Measurements from ENCODE around the gene INO80D.
"Not testable (repeated sequence)": the region's sequence is repeated elsewhere in the genome, so short reads cannot be mapped to it uniquely, and the experiment has no call there.

INO80D gene

DNA sequence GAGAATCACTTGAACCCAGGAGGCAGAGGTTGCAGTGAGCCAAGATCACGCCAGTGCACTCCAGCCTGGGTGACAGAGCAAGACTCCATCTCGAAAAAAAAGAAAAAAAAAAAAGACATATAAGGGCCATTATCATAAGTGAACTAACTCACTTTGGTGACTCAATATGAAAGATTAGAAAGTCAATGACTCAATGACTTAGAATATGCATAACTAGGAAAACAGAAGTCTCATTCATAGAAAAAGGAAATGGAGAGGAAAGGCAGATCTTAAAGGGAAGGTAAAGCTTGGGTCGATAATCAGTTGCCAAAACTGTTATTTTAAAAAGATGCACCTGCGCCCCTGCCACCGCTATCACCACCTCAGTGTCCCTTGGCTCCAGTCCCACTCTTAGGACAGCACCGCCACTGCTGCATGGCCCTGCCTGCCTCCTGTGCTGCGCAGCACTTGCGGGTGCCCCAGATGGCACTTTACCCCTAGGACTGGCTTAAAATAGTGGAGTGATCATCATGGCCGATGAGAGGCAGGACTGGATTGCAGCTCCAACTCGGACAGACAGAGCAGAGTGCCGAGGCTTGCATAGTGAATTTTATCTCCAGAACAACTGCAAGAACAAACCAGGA, 54.7 kb downstream of the INO80D start:
- no peak for DNase-seq (ENCODE audit: low spot score)

DNA sequence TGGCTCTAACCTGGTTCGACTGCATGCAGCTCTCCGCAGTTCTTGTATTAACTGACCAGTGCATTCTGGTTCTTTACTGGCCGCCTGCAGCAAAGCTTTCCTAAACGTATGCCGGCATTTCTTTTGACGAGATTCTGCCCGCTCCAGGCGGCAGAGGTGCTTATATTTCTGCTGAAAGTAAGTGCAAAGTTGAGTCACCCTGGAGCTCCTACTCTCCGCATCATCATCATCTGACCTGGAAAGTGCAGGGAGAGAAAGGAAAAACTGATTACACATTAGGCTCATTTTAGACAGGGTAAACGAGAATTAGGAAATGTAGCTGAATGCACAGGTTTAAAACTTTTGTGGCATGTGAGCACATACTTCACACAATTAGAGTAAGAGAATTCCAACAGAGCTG, 57.9 kb downstream of the INO80D start:
- DNase-seq (ENCODE audit: low spot score), result no peak

DNA sequence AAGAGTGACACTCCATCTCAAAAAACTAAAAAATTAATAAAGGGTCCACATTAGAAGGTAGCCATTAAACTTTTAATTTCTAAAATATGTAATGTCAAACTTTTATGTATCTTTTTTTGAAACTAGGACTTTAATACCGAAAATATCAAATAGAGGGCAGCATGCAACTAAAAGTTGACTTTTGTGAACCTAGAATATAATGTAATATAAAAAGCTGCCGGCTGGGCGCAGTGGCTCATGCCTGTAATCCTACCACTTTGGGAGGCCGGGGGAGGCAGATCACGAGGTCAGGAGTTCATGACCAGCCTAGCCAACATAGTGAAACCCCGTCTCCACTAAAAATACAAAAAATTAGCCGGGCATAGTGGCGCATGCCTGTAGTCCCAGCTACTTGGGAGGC, 62.8 kb downstream of the INO80D start:
- DNase-seq (ENCODE audit: low spot score), result no peak

DNA sequence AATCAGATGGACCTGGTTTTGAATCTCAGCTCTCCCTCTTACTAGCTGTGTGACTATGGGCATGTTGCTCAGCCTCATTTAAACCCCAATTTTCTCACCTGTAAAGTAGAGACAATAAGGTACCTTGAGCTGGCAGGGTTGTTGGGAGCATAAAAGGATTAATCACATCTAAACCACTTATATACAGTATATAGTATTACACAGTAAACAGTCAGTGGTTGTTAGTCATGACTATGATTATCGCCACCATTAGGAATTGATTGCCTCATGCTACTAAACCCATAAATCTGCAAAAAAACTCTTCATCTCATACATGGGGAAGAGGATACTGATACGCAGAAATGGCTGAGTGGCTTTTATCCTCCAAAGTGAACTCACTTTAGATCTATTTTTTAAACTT, 65.8 kb downstream of the INO80D start:
- DNase-seq (ENCODE audit: low spot score), result no peak

DNA sequence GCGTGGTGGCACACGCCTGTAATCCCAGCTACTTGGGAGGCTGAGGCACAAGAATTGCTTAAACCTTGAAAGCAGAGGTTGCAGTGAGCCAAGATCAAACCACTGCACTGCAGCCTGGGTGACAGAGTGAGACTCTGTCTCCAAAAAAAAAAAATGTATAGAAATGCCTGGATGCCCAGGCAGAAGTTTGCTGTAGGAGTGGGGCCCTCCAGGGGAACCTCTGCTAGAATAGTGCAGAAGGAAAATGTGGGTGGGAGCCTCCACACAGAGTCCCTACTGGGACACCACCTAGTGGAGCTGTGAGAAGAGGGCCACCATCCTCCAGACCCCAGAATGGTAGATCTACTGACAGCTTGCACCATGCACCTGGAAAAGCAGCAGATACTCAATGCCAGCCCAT, 70.2 kb downstream of the INO80D start:
- DNase-seq (ENCODE audit: low spot score), result not testable (repeated sequence)

DNA sequence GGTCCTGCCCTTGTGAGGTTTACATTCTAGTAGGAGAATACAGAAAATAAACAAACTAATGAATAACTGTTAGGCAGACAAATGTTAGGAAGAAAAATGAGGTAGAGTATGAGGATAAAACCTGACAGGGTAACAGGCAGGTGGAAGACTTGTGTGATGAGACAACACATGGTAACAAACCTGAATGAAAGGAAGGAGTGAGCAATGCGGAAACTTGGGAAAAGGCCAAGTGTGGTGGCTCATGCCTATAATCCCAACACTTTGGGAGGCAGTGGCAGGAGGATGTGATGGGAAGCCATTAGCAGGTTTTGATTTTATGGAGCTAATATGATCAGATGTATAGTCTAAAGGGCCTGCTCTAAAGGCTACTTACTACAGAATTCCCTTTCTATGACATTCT, 74.2 kb downstream of the INO80D start:
- no peak for DNase-seq (ENCODE audit: low spot score)

DNA sequence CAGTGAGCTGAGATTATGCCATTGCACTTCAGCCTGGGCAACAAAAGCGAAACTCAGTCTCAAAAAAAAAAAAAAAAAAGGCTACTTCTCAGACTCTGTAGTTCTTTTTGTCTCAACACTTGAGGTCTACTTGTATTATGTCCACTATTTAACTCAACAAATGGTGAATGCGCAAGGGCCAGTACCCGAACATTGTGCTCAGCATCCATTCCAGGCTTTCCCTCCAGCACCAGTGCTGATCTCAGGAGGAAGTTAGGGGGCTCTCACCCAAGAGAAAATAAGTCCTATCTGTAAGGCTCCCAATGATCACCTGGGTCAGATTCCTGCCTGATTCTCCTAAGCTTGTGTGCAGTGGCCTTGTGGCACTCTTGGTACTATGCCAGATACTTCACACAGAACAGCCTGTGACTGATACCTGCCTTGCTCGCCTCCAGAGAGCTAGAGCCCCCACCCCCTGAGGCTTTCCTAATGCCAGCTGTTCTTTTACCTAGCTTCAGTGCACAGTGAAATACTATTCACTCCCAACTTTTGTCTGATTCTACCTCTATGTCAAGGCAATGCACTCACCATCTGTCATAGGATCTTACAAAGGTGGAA, 74.9 kb downstream of the INO80D start:
- no peak for DNase-seq (ENCODE audit: low spot score)

DNA sequence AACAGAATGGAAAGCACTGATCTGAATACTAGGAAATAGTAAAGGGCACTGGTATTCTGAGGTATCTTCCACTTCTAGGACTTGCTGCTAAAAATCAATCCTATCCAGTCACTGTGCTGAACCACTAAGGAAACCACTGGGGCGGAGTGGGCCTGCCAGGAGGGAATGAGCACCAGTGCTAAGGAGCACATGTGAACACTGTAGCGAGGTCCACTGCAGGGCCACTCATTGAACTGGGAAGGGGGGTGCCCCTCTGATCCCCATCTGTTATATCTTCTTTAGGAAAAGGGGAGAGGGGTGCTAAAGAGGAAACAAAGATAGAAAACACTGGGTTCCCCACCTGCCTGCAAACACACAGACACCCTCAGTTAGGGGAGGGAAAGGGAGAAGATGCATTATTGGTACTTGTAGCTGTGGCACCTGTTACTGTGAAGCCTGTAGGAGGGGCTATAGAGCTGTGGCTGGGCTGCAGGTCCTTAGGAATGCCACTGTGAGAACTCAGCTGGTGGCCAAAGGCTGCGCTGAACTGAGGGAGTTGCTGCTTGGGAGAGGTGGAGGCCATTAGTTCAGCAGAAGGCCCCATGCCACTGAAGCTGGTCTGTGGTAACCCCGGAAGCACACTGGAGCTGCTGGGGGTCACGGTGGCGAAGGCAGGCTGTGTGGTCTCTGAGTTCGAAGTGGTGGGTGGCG, 81.8 kb downstream of the INO80D start:
- DNase-seq (ENCODE audit: low spot score), result no peak

DNA sequence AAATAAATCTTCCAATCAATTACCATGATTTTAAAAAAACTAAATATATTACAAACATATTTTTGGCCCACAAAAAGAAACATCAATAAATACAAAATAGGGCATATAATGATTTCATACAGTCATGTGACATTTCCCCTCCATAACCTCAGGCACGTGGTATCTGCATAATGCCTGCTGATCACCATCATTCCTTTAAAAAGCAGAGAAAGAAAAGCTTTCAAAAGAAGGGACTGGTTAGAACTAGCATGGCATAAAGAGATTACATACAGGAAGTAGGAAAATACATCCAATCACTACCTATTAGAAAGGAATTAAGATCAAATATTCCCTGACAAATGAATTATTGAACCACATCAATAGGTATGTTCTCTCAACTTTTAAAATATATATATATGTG, 83.5 kb downstream of the INO80D start:
- no peak for DNase-seq (ENCODE audit: low spot score)

DNA sequence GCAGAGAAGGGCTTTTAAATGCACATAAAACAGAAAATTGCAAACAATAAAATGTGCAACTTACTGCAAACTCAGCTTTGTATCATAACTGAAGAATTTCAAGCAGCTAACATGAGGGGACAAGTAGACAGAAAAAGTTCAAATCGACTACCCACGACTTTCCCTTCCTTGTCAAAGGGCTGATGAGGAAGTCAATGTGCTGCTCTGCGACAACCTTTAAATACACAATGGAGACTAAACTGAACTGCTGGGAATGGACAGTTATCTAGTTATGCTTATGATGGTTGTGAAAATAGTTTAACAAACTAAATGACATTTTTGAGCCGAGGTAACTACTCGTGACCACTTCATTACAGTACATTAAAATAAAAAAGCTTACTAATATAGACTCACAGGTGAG, 84.1 kb downstream of the INO80D start:
- DNase-seq (ENCODE audit: low spot score), result no peak

DNA sequence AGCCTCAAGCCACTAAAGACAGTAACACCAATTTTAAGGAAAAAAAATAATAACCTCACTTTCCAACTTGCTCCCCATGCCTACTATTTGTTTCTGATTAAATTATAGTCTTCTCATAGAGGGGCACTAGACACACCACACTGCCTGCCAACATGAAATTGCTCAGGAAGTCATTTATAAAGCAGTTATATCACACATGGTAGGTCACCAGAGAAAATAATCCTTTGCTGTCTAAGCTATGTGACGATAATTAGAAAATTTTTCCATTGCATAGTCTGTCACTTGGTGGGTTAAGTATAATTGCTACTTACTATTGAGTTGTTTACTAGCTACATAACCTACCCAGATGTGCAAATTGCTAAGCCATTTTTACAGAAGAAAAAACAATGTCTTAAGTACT, 85.2 kb downstream of the INO80D start:
- DNase-seq (ENCODE audit: low spot score), result no peak

DNA sequence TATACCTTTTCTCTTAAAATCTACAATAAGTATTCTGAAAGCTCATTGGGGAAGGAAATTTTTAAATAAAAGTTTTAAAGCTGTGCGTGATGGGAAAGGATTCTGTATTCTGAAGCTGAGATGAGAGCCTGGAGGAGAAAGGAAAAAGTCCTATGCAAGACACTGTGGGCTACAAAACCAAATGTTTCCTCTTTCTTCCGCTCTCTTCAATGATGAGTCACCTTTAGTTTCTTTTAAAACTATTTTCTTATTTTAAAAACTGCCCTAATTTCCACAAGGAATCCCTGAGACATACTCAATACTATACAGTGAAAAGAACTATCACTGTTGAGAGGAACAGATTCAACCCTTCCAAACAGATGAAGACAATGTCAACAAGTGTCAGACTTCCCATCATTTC, 87.4 kb downstream of the INO80D start:
- no peak for DNase-seq (ENCODE audit: low spot score)

DNA sequence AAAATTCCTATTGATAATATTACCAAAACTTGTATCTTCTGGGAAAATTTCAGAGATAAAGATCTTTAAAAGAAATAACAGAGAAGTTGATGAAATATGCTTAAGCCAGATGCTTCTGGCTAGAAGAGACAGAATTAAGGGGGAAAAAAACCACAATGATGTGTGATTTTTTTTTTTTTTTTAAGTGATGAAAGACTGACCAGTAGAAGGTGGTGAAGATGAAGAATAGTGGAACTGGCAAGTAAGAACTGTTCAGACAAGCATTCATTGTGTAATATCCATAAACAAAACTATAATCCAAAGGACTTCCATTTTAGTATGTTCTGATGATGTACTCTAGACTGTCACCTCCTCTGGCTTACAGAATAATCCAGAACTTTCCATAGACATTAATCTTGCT, 89.8 kb downstream of the INO80D start:
- DNase-seq (ENCODE audit: low spot score), result no peak

DNA sequence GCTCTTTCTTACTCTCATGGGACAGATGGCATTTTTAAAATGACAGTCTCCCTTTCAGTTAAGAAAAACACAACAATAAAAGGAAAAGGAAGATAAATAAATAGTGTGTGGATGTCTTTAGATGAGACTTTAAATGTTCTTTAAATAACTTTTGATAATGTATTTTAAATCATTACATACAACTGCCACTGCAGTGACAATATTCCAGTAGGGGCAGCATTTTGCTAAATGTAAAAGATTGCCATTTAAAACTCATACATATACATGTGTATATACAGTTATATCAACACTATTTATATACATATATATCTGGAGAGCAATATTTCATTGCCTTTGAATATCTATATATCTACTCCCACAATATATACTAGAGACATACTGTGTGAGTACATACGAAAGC, 90.7 kb downstream of the INO80D start:
- no peak for DNase-seq (ENCODE audit: low spot score)

DNA sequence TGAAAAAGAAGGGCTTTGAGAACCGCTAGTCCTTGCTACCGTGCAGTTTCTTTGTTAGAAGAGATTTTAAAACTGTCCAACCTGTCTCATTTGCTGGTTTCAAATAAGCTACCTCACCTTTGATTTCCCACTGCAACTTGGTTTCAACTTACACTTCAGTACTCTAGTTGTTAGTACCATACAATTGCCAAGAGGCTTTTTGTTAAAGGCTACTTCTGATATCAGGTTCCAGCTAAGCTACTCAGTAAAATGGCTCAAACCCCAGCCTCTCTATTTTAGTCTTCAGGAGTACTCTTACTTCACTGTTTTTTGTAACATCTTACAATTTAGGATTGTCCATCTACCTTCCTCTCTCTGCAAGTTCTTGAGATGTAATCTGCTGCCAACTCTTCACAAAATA, 91.6 kb downstream of the INO80D start:
- no peak for DNase-seq (ENCODE audit: low spot score)

DNA sequence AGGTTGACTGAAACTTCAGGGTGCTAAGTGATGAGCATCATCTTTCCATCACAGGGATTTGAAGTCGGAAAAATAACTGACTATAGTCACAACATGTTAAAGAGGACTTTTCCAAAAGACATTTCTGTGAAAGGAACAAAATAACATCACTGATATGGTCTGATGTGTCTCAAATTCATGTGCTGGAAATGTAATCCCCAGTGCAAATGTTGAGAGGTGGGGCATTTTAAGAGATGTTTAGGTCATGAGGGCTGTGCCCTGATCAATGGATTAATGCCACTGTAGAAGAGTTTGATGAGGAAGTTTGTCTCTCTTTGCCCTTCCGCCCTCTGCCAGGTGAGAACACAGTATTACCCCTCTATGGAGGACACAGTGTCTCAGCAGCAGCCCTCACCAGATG, 95.9 kb downstream of the INO80D start:
- DNase-seq (ENCODE audit: low spot score), result no peak

DNA sequence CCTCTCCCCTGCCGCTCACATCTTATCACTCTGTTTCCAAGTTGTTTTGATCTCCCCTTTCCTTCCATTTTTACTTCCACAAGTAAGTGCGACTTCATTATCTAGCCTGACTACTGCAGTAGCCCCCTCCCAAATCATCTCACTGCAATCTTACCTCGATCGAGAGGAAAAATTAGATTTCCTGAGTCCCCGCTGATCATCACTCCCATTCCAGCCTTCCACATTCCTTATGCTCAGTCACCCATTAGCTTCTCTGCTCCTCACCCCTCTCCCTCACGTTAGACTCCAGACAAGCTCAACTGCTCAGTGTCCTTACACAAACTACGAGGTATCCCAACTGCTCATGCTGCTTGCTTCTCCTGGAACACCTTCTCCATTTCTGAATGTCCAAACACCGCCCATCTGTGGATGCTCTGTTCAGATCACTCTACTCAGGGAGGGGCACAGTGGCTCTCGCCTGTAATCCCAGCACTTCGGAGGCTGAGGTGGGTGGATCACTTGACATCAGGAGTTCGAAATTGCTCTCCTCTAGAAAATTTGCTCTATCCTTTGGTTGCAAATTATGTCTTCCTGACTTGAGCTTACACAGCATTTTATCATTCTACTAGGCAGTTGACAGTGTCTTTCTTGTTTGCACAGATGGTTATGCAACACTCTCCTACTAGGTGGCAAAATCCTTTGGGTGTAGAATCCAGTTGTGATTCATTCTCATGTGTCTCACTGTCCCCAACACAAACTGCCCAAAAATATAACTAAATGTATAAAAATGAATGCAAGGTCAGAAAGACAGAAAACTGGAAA, 96.5 kb downstream of the INO80D start:
- no peak for DNase-seq (ENCODE audit: low spot score)

DNA sequence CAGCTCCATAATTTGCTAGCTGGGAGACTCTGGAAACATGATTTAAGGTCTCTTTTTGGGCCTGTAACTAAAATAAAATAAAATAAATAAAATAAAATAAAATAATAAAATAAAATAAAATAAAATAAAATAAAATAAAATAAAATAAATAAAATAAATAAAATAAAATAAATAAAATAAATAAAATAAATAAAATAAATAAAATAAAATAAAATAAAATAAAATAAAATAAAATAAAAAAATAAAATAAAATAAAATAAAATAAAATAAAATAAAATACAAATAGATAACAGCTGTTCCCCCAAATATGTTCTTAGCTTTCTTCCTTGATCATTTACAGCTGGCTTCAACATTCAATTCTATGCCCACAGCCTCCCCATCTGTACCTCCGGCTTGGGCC, 97.3 kb downstream of the INO80D start:
- not testable (repeated sequence) for DNase-seq (ENCODE audit: low spot score)

DNA sequence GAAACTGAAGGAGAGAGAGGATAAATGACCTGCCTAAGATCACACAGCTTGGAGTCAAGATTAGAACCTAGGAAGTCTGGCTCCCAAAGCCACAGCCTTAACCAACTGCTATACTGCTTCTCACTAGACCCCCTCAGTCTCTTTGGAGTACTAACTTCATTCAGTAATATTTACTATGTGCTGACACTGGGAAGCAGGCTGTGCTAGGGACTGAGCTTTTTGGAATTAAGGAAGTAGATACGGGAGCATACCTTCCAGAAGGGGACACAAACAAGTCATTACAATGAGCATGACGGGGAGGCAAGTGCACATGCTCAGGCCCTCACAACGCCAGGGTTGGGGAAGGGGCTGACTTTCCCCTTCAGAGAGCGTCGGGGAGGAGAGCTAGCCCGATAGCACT, 97.7 kb downstream of the INO80D start:
- DNase-seq (ENCODE audit: low spot score), result no peak

DNA sequence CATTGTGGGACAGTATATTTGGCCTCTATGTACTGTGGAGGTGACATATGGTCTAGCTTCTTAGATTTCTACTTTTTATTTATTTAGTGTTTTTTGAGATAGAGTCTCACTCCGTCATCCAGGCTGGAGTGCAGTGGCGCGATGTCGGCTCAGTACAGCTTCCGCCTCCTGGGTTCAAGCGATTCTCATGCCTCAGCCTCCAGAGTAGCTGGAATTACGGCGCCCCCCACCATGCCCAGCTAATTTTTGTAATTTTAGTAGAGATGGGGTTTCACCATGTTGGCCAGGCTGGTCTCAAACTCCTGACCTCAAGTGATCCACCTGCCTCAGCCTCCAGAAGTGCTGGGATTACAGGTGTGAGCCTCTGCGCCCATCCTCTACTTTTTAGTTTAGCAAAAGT, 99.6 kb downstream of the INO80D start:
- not testable (repeated sequence) for DNase-seq (ENCODE audit: low spot score)

DNA sequence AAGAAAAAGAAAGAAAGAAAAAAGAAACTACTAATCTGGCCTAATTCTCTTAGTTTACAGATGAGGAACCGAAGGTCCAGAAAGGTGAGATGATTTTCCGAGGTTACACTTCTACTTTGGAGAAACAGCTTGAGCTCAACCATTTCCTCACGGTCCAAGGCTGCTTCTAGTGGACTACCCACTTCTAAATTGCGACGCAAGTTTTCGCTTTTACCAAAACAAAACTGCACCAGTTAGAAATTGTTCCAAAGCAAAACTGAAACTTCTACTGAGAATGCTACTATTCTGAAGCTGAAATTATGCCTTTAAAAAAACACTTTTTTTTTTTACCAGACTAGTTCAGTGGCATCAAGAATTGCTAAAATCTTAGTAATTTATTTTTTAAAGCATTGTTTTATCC, 101.6 kb downstream of the INO80D start:
- DNase-seq (ENCODE audit: low spot score), result no peak

DNA sequence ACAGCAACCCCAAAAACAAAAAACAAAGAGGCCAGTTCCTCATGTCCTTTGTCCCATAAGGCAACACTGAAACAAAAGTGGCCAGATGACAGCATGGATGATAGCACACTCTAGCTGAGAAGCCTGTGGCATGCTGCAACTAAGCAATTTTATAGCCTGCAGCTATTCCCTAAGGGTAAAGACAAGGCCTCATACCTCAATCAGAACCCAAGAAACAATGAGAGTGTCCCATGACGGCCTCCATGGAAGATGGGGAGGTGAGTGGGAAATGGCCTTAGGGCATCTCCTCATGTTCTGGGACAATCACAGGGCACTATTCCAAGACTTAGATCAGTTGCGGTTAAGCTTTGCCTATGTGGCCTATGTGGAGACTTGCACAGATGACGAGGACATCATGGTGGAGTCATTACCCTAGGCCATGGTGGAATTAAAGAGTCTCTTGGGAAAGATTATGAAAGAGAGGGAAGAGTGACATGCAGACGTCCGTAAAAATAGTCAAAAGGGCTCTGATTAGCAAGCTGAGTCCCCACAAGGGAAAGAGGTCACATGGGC, 103.1 kb downstream of the INO80D start:
- DNase-seq (ENCODE audit: low spot score), result no peak

DNA sequence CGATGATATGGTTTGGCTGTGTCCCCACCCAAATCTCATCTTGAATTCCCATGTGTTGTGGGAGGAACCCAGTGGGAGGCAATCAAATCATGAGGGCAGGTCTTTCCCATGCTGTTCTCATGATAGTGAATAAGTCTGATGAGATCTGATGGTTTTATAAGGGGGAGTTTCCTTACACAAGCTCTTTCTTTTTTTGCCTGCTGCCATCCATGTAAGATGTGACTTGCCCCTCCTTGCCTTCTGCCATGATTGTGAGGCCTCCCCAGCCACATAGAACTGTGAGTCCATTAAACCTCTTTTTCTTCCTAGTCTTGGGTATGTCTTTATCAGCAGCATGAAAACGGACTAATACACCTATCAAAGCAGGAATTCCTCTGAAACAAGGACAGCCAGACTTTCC, 107.2 kb downstream of the INO80D start:
- DNase-seq (ENCODE audit: low spot score), result not testable (repeated sequence)

All from pons (tissue), 1 donor.